ENCODE measurements around the gene PFDN6. TPM values are rescaled to one million over a fixed set of nuclear protein-coding genes. Genes with fewer than 3 reads are reported as not detected.

The PFDN6 gene
- total RNA-seq, 1 donor from 2014 or later: 71.6 TPM

DNA sequence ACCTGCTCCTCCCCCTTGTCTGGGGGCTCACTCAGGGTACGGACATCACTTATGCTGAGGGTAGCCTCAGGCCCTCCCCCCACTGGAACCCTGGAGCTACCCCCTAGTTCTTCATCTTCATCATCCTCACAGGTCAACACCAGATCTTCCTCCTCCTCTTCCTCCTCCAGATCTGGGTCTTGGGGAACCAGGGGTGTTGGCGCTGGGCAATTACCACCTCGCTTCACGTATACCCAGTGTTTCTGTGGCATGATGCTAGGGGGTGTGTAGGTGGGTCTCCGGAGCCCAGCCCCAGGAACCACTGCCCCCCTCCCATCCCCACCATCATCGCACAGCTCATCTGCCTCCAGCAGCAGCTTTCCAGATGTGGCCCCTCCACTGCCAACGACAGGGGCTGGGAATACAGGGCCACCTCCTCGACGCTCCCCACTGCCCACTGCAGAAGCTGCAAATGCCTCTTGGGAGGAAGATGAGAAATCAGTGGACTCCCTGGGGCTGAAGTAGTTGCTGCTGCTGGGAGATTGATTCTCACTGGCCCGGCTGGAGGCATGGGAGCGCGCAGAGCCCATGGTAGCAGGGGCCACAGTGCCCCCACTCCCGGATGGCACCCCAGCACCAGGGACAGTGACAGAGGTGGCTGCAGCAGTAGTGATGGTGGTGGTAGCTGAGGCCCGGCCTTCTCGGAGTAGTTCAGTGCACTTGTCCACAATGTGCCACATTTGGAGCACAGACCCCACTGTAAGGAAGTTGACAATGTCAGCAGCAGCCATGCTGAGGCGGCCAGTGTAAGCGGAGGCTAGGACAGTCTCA lies 26.6 kb downstream of the PFDN6 start:
- no peak for DNase-seq (ENCODE audit: low read depth)

DNA sequence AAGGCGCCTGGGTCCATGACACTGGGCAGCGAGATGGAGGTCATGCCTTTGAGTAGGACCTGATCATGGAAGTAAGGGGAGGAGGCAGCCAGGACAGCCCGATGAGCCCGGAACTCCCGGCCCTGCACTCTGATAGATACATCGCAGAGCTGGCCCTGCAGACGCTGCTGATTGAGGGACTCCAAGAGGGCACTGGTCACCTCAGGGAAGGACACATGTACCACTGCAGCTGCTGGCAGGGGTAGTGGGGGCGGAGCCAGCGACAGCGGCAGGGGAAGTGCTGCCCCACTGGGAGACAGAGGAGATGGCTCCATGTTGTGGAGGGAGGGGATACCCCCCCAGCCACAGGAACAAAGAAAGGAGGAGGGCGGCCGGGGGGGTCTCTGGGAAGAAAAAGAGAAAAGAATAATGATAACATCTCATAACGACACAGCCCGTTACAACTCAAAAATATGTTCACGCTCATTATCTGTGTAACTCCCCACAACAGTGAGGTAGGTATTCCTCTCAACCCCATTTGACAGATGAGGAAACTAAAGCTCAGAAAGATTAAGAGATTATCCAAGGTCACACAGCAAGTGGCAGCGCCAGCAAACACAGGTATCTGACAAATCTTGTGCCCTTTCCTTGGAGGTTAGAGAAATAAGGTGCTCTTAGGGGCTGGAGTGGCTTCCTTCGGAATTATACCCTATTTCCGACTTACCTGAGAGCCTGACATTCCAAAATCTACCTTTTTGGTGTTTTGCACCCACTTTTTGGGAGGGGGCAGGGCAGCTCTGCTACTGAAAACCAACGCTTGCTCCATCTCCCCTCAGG lies 27.4 kb downstream of the PFDN6 start:
- no peak for DNase-seq (ENCODE audit: low read depth)

DNA sequence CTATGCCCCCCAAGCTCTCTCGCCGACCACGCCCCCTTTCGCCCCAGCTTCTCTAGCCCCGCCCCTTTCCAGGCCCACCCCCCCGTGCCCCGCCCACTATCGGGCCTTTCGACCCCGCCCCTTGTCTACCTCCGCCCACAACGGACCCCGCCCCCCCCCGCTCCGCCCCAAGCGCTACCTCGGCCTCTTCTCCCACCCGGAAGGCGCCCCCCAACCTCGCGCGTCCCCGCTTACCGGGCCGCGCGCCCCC lies 27.9 kb downstream of the PFDN6 start:
- DNase-seq (ENCODE audit: low read depth): no peak

GRCh38 chr6:33317669-33318425 lies 28.4 kb downstream of the PFDN6 start, which contains the start of gene ZBTB22:
Gene ZBTB22, minus strand, starts transcription at chr6:33317744. Its CDS starts 828 bp downstream, at chr6:33316916.
- DNase-seq (ENCODE audit: low read depth): peak; percentile 100

DNA sequence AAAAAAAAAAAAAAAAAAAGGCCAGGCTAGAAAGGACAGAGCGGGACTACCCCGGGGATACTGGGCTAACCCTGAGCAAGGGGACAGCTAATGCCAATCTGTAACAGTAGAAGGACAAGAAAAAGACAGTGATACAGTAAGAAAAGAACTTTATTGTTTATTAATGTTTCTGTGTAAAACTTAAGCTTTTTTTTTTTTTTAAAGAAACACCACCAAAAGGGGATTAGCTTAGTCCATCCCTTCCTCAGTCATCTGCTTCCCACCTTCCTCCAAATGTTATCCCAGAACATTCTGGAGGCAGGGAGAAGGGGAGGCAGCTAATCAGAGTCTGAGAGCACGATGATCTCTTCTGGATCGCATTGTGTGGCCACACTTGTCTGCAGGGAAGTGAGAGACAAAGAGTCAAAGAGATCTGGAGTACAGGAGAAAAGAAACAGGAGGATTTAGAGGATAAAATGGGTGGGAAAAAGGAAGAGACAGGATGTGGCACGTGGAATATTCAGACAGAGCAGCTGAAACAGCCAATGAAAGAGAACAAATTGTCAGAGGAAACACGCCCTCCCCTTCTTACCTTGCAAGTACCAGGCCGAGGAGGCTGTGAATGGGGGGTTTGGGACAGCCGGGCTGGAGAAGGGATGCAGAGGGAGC lies 29.1 kb downstream of the PFDN6 start:
- no peak for DNase-seq (ENCODE audit: low read depth)

- DNase-seq (ENCODE audit: low read depth): no peak
These were observed 30.5 kb downstream of the PFDN6 start for GRCh38 chr6:33319939-33320314.

GRCh38 chr6:33320315-33321181 lies 31.1 kb downstream of the PFDN6 start:
- peak; percentile 70 for DNase-seq (ENCODE audit: low read depth)

DNA sequence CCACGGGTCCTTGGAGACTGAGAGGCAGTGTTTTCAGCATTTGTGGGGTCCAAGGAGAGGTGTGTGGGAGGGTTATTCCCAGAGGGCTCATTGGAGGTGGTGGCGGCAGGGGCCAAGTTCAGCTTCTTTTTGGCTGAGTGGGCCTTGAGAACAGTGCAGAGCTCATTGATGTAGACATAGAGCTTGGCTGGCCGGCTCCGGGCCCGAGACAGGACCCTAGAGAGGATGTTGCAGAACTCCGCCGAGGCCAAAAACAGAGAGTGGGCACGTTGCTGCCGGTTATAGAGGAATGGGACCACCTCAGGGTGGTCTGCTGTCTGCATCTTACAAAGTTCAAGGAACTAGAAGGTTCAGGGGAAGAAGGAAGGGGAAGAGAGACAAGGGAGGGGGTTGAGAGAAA lies 31.8 kb downstream of the PFDN6 start:
- no peak for DNase-seq (ENCODE audit: low read depth)

- no peak for DNase-seq (ENCODE audit: low read depth)
These were observed 34.2 kb downstream of the PFDN6 start for GRCh38 chr6:33323623-33323948.

GRCh38 chr6:33324125-33324524 lies 34.7 kb downstream of the PFDN6 start:
- no peak for DNase-seq (ENCODE audit: low read depth)

DNA sequence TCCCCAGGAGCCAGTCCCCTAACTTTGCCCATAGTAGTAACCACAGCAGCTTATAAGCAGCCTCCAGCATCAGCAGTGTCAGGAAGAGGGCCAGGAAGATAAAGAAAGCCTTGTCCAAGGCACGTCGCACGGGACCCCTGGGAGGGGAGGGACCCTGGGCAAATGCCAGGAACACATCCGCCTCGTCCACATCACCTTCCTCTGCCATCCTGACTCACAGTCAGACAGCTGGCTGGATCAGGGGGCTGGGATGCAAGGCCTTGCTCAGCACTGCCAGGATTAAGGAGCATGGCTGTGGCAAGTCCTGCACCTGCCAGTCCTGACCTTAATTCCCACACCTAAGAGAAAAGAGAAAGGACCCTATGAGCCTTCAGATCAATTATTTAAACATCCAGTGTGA lies 39.7 kb downstream of the PFDN6 start:
- peak; percentile 50 for DNase-seq (ENCODE audit: low read depth)

GRCh38 chr6:33330736-33331135 lies 41.3 kb downstream of the PFDN6 start:
- DNase-seq (ENCODE audit: low read depth): no peak

DNA sequence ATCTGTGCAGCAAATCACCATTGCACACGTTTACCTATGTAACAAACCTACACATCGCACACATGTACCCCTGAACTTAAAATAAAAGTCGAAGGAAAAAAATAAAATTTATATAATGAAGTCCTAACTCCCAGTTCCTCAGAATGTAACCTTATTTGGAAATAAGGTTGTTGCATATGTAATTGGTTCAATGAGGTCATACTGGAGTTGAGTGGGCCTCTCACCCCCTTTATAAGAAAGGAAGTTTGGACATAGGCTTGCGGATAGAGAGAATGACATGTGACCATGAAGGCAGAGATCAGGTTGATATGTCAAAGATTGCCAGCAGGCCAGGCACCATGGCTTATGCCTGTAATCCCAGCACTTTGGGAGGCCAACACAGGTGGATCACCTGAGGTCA lies 44.3 kb downstream of the PFDN6 start:
- no peak for DNase-seq (ENCODE audit: low read depth)

DNA sequence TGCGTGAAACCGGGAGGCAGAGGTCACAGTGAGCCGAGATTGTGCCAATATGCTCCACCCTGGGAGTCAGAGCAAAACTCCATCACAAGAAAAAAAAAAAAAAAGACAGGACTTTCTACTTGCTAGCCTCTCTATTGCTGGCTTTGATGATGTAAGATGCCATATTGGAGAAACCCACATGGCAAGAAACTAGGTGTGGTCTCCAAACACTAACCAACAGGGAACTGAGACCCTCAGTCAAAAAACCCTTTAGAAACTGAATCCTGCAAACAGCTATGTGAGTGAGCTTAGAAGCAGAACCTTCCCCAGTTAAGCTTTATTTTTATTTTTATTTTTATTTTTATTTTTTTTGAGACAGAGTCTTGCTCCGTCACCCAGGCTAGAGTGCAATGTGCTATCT lies 46.5 kb downstream of the PFDN6 start:
- no peak for DNase-seq (ENCODE audit: low read depth)

GRCh38 chr6:33336495-33336894 lies 47.1 kb downstream of the PFDN6 start:
- DNase-seq (ENCODE audit: low read depth): no peak

DNA sequence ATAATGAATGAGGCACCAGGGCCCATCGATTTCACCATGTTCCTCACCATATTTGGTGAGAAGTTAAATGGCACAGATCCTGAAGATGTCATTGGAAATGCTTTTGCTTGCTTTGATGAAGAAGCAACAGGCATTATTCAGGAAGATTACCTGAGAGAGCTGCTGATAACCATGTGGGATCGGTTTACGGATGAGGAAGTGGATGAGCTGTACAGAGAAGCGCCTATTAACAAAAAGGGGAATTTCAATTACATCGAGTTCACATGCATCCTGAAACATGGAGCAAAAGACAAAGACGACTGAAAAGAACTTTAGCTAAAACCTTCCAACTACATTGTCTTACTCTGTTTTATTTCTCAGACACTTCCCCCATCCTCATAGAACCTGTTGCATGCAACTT lies 49.8 kb downstream of the PFDN6 start:
- no peak for DNase-seq (ENCODE audit: low read depth)

Measured in myocyte (in vitro differentiated cells).